Glutamatergic neuron (in vitro differentiated cells): ENCODE data around the gene ARL11. TPM values are rescaled to one million over a fixed set of nuclear protein-coding genes. Genes with fewer than 3 reads are reported as not detected.

Source experiments
- DNase-seq: peaks from one replicate; pipeline ENCODE4 v3.0.0; 2022
- H3K27ac Mint-ChIP-seq: one replicate; pipeline ENCODE4 v1.8.0; 2020; ENCODE audit warnings: mild to moderate bottlenecking, mixed read lengths, inconsistent platforms; ENCODE audit not compliant: unreplicated experiment
- H3K27me3 Mint-ChIP-seq: one replicate; pipeline ENCODE4 v1.8.0; 2020; ENCODE audit warnings: mild to moderate bottlenecking, moderate library complexity, mixed read lengths, inconsistent platforms; ENCODE audit not compliant: unreplicated experiment
- H3K36me3 Mint-ChIP-seq: one replicate; pipeline ENCODE4 v1.8.0; 2020; ENCODE audit warnings: mild to moderate bottlenecking, mixed read lengths, inconsistent platforms; ENCODE audit not compliant: unreplicated experiment
- H3K4me1 Mint-ChIP-seq: one replicate; pipeline ENCODE4 v1.8.0; 2020; ENCODE audit warnings: mild to moderate bottlenecking, low read depth, mixed read lengths, inconsistent platforms; ENCODE audit not compliant: unreplicated experiment
- H3K4me3 Mint-ChIP-seq: one replicate; pipeline ENCODE4 v1.8.0; 2020; ENCODE audit warnings: mild to moderate bottlenecking, mixed read lengths, inconsistent platforms; ENCODE audit not compliant: unreplicated experiment
- H3K9me3 Mint-ChIP-seq: one replicate; pipeline ENCODE4 v1.8.0; 2020; ENCODE audit warnings: mild to moderate bottlenecking, moderate library complexity, mixed read lengths, inconsistent platforms; ENCODE audit not compliant: unreplicated experiment
- CTCF ChIP-seq: fragments of 200-600 bp; sonication (generic); IDR thresholded peaks from one replicate; pipeline ENCODE4 v1.5.0; 2021; ENCODE audit not compliant: partially characterized antibody, unreplicated experiment
- total RNA-seq: library from RNA; stranded (reverse); fragmentation: NEBNext Ultra II Directional; extraction: Animal tissue kit (Norgen Biotek cat#: 25700); gene quantifications from one replicate; pipeline ENCODE4 v1.2.1, GENCODE V29; 2021; ENCODE audit not compliant: unreplicated experiment

The ARL11 gene
- total RNA-seq, 1 donor from 2014 or later = not detected

DNA sequence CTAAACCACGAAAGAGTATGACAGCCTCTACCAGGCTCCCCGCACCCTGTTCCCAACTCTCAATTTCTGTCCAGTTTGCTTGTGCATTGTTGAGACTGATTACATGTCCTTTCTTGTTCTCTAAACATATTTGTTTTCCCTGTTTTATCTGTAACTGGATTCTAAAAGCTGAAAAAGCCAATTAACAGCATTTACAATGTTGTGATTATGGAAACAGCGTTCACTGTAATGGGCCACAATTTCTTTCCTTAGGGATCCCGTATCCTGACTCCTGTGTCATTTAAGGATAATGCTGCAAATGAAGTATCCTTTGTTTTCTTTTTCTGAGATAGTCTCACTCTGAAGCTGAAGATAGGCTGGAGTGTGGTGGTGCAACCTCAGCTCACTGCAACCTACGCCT, 42.5 kb downstream of the ARL11 start:
- no peak for DNase-seq
- no peaks in the 10 kb centered on the region for H3K36me3 Mint-ChIP-seq
- H3K4me3 Mint-ChIP-seq = no peak overlapping the region
- H3K27ac Mint-ChIP-seq = no peak overlapping the region
- no peaks in the 10 kb centered on the region for H3K4me1 Mint-ChIP-seq
- no peak for TF ChIP-seq CTCF
- peaks cover 1% of the 10 kb centered on the region for H3K27me3 Mint-ChIP-seq
- H3K9me3 Mint-ChIP-seq = peaks cover 2% of the 10 kb centered on the region

DNA sequence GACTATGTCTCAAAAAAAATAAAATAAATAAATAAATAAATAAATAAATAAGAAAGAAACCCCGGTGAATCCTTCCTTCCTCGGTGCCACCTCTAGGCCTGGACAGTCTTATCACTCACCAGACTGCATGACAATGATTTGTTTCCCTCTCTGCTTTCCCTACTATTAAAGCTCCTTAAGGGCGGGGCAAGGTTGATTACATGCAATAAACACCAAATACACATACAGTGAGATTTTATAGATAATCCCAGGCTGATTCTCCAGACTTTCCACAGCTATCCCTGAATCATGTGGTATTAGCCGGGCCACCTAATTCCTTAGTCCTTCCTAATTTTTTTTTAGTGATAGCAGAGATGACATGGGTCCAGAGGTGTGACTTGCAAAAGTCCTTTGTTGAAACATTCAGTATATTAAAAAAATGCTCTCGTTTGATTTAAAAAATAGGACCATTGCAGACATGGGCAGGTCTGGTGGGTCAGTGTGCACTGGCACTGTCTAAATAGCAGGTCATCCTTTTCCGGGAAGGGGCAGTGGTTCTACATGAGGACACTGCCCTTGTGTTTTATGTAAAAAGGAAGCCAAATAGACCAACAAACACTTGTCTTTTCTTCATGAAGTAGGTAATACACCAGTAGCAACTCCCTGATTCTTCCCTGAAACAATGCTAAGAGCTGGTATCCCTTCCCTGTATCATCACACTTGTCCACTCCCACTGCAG, 48.4 kb downstream of the ARL11 start:
- H3K4me1 Mint-ChIP-seq = no peaks in the 10 kb centered on the region
- H3K27ac Mint-ChIP-seq = no peak overlapping the region
- DNase-seq = no peak
- no peak for TF ChIP-seq CTCF
- peaks cover 1% of the 10 kb centered on the region for H3K27me3 Mint-ChIP-seq
- H3K36me3 Mint-ChIP-seq = no peaks in the 10 kb centered on the region
- no peak overlapping the region for H3K4me3 Mint-ChIP-seq
- H3K9me3 Mint-ChIP-seq = no peaks in the 10 kb centered on the region

- TF ChIP-seq CTCF = no peak
- H3K27ac Mint-ChIP-seq = no peak overlapping the region
- H3K9me3 Mint-ChIP-seq = no peaks in the 10 kb centered on the region
- H3K27me3 Mint-ChIP-seq = peaks cover 1% of the 10 kb centered on the region
- H3K36me3 Mint-ChIP-seq = no peaks in the 10 kb centered on the region
- DNase-seq = no peak
- H3K4me3 Mint-ChIP-seq = no peak overlapping the region
- H3K4me1 Mint-ChIP-seq = no peaks in the 10 kb centered on the region
Observed at GRCh38 chr13:49678191-49678914, 50.0 kb downstream of the ARL11 start.

GRCh38 chr13:49679246-49679645, 50.9 kb downstream of the ARL11 start:
- Mint-ChIP-seq H3K4me1 (no peaks in the 10 kb centered on the region), H3K27ac (no peak overlapping the region), H3K4me3 (no peak overlapping the region), H3K9me3 (no peaks in the 10 kb centered on the region), H3K27me3 (peaks cover 1% of the 10 kb centered on the region), H3K36me3 (no peaks in the 10 kb centered on the region)
- no peak for TF ChIP-seq CTCF
- DNase-seq = no peak

GRCh38 chr13:49681842-49682435, 53.6 kb downstream of the ARL11 start:
- Mint-ChIP-seq H3K27me3 (peaks cover 2% of the 10 kb centered on the region), H3K27ac (peak overlapping the region; percentile 6), H3K36me3 (no peaks in the 10 kb centered on the region), H3K4me1 (no peaks in the 10 kb centered on the region), H3K4me3 (no peak overlapping the region), H3K9me3 (no peaks in the 10 kb centered on the region)
- DNase-seq = peak; percentile 32
- no peak for TF ChIP-seq CTCF
